Dedifferentiated amniotic fluid mesenchymal stem cell (primary cell): ENCODE data around the gene CASK.

Experiments used
- DNase-seq: peaks from one replicate; pipeline ENCODE4 v3.0.0-alpha.2; 2016; ENCODE audit errors: extremely low spot score

CASK gene

DNA sequence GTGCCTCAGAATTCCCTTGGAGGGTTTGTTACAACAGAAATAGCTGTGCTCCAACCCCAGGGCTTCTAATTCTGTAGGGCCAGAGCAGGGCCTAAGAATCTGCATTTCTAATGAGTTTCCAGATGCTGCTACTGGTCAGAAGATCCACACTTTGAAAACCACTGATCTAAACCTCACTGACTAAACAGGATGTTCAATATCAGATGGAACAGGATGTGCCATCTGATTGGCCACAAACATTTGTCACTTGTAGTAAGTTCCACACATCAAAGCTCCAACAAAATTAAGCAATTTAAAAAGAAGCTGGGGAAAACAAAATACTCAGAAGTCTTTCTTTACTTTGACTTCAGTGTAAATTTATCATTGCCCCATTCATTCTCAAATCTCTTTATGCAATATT, 14.3 kb downstream of the CASK start:
- no peak for DNase-seq

DNA sequence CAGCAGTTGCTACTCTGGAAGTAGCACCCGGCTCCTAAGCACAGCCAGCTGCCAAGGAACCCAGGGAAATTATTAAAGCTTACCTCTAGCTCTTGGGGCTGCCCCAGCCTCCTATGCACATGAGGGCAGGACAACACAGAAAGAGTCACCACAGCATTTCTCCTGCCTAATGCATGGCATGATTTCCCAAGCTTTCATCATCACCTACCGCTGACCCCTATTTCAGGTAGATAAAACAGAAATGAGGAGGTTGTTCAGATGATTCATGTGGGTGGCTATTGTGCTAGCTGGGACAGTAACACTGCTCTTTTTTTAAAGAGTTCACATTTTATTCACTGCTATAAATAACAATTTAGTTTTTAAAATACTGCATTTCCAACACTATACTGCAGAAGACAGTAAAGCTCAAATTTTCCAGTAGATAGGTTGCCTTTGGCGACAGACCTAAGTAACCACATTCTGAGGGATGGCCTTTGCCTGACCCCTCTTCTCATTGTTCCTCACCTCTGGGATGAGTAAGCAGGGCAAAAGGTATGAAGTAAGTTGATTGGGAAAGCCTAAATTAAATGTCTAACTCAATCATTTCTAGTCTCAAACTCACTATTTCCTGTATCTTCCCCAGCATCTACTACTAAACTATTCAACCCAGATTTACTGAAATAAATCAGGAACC, 16.7 kb downstream of the CASK start:
- DNase-seq = no peak

DNA sequence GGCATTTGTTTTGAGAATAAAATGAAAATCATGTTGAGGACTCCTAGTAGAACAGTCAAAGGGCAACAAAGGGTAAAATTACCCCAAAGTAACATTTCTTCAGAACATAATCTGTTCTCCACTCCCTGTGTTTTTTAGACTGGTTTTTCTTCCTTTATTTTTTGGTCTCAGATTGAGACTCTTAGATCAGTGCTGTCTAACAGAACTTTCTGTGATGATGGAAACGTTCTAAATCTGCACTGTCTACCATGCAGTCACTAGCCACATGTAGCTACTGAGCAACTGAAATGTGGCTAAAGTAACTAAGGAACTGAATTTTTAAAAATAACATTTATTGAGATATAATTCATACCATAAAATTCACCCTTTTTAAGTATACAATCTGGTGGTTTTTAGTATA, 19.8 kb downstream of the CASK start:
- DNase-seq = no peak

DNA sequence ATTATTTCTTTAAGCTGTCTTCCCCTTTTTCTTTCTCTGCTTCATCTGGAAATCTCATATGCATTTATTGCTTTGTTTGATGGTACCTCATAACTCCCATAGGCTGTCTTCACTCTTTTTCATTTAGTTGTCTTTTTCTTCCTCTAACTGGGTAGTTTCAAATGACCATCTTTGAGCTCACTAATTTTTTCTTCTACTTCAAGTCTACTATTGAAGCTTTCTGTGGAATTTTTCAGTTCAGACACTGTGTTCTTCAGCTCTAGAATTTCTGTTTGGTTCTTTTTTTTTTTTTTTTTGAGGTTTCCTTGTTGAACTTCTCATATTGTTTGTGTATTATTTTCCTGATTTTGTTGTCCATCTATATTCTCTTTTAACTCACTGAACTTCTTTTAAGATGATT, 23.0 kb downstream of the CASK start:
- DNase-seq = no peak

DNA sequence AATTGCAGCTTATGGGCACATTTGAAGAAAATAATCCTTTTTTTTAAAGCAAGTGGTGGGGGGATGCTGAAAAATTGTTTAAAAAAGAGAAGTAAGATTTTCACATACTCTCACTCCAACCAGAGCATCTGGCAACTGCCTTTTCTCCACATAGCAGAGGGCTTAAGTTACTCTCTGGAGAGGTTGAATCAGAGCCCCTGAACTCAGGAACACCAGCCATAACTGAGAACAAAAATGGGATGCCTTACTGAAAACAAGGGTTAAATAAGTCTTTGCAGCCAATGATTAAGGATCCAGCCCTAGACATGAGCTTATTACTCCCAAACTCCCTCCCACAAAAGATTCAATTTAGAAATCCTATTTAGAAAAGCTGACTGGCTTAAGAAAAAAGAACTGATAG, 27.5 kb downstream of the CASK start:
- DNase-seq = no peak

DNA sequence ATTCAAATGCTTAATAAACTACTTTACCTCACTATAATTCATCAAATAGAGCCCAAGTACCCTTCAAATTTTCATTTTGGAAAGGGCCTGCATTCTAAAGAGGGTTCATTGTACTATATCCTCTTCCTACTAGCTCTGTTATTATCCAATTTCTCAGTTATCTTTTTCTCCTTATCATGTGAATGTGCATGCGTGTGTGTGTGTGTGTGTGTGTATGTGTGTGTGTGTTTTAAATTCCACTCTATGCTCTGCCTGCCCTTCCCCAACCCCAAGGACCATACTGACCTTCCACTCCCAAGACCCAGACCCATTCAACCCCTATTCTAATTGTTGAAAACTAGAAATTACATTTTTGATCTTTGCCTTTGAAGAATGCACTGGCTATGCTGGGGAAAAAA, 33.3 kb downstream of the CASK start:
- no peak for DNase-seq

DNA sequence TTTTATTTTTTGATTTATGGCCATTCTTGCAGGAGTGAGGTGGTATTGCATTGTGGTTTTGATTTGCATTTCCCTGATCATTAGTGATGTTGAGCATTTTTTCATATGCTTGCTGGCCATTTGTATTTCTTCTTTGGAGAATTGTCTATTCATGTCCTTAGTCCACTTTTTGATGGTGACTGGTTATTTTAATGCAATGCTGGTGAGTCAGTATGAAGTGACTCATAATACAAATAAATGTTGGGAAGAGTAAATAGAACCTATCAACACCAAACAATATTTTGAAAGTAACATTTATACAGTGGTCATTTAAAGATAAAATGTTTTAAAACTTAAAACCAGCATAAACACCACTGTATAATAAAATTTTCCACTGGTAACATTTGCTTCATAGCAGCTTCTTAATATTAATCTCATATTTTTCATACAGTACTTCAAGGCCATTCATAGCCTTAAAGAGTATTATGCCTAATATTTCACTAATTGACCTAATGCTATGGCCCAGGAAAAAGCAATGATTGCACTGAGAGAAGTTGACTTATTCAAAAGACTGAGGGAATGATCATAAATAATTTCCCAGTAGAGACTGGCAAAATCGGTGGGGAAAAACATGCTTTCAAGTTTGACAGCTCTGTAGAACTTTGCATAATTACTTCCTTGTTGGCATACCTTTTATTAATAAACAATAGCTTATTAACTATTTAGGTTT, 33.9 kb downstream of the CASK start:
- no peak for DNase-seq

DNA sequence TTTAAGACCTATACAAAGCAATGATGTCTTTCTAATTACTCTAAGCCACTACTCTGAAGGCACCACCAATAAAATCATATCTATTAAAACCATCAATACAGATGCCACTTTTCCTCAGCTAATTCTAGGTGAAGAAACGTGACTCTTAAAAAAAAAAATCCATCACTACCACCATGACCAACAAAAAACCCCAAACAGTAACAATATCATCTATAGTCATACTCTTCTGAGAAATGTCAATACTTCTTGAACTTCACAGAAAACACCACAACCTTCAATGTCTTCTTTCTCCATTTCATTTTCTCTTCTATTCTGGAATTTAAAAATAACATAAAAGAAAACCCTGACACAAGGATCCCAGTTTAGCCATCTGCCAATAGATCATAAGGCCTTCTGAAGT, 35.7 kb downstream of the CASK start:
- no peak for DNase-seq

DNA sequence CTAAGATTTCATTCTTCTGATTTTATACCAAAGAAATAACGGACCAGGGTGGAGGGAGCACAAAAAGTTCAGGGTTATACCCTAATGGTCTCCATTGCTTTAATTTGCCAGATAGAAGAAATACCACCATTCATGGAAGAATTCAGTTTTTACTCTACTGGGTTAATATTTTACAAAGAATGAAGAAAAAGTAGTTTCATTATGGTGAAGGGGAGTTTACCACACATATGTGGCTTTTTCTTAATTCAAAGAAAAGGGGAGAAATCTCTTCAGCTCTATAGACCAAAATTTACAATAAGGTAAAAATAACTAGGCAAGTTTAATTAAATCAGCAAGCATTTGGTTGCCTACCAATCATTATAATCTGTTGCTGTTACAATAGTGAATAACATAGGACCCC, 37.6 kb downstream of the CASK start:
- no peak for DNase-seq

DNA sequence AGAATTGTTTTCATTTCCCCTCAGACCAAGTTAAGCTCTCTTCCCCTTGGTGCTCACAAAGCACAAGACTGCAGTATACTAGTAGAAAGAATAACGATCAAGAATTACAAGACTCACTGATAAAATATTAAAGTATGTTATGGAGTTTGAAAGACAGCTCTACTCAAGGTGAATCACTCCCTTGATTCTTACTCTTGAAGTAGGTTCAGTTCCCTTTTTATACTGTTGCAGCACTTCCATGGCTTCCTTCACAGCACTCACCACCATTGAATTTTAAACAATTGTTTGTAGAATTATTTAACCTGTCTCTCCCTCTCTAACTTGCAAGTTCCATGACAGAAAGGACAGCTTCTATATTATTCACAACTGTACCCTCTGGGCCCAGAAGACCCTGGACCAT, 42.2 kb downstream of the CASK start:
- DNase-seq = no peak

DNA sequence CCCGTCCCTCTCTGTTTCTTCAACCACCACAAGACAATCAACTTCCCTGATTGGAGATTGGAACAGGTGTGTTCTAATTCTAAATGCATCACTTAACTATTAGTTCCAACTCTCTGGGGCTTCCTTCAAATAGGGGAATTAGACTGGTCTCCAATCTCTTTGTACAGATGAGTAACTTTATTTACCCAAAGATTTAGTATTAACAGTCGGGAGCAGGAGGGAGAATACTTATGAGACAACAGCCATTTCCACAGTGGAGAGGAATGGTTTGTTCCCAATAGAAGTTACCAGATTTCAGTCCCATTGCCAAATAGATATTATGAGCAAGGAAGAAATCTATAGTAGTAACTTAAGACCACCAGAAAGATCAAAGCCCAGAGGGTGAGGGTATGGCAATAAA, 46.2 kb downstream of the CASK start:
- DNase-seq = no peak

DNA sequence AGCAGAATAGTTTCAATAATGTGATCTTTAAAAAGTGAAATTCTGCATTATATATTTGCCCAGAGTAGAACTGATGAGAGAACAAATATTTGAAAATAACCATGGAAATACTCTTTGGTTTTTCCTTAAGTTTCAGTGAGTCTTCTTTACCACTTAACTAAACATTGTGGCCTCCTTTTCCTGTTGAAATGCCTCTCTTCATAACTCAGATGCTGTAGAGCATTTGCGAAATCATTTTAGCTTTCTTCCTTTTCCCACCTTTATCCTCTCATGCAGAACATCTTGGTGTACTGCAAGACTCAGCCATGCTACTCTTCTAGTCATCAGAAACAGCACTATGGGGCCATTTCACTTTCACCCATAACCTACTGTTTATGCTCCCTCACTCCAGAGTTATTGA, 48.2 kb downstream of the CASK start:
- no peak for DNase-seq

DNA sequence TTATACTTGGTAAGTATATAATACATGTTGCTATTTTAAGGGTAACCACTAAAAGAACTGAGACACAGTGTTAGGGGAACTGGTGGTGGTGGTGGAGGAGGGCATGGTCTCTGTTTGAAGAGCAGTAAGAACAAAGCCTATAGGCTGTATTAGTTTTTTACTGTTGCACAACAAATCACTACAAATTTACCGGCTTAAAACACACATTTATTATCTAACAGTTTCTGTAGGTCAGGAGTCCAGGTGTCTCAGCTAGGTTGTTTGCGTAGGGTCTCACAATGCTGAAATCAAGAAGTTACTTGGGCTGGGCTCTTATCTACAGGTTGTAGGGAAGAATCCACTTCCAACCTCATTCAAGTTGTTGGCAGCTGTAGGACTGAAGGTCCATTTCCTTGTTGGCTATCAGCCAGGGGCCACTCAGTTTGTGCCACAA, 52.6 kb downstream of the CASK start:
- no peak for DNase-seq

DNA sequence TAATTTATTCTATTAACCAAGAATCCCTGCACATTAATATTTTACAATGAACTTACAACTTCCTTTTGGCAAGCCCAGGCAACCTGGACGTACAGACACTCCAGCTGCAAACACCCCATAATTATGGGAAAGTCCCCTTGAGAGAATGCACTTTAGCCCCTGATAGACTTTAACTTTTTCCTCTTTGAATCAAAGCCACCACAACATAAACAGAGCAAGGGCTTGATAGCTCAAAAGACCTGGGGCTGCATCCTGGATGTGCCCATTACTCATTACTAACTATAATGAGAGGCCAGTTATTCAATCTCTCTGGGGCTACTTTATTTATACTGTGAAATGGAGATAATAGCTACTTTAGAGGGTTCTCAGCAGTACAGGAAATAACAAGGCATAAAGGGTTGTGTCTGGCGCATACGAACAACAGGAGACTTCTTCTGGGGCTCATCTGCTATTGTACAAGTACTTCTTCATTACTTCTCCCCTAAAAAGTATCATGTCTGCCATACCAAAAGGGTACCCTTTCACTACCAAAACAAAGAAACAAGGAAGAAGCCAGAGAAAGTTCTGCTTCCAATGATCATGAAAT, 54.9 kb downstream of the CASK start:
- no peak for DNase-seq

DNA sequence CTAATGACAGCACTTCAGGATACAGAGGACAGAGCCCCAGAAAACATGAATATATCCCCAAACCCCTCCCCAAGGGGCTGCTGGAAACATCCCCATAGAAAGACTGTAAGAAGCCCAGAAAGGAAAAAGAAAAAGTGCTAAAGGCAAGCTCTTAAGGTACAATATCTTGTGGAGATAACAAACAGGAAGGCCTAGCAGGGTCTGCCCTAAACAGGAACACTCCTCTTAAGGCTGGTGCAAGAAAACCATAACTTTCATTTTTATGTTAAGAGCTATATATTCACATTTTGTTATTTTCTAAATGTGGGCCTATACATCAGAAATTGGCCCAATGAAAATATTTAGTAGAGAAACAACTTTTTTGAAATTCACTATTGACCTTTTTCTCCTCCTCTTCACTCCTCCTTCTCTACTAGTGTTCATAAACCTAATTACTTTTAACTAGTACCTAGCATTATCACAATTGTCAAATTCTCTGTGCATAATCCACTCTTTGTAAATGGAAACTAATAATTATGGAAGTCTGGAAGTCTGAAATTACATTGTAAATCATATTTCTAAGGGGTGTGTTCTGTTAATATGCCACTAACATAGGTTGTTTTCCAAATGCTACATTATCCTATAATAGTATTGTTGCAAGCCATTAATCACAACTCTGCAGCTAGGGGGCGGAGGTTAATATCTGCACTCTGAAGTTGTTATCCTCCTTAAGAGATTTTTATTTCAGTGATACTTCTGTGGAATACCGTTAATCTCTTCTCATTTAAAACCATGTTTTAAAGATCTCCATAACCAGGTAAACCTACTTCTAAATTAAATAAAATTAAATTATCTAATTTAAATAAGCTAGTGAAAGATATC, 59.8 kb downstream of the CASK start:
- DNase-seq = no peak

DNA sequence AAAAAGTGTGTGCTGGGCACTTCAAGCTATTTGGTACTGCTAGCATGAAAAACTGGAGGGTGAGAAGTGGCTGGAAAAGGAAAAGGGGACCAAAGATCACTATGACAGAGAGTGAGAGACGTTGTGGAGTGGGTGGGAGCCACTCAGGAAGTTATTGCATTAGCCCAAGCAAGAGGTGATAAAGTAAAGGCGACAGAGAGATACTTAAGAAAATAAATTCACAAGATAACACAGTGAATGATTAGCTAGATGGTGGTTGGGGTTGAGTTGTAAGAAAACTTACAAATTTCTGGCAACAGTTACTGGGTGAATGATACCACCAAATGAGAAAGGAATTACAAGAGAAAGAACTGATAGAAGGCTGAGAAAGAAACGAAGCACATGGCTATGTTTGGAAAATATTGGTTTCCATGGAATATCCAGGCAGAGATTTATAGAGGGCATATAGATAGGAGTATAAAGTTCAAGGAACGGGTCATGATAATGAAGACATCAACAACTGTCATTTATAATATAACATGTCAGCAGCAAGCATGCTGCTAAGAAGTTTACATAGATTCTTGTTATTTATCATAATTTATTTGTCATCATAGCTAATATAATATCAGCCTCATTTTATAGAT, 60.7 kb downstream of the CASK start:
- no peak for DNase-seq

DNA sequence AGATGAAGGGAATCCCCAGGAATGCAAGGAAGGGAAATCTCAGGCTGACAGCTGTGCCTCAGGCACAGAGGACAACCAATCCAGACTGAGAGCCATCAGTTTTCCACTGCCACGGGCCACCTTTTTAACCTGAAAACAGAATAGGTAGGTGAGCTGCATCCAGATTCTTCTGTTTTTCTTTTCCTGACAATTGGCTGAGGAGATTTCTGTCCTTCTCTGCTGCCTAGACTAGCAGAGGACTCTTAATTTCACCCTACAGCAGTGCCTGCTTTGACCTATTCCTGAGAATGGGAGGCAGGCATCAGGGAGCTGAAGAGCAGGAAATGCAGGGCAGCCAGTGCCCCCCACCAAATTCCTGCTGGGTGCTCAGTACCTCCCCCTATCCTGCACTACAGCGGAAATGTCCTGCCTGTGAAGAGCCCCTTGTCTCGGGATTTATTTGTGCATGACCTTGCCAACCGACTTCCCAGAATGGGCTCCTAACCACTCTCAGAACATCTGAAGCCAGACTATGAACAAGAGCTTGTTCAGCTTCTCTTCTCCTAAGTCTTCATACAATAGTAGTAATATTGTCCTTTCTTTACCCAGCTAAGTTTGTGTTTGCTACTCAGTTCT, 65.1 kb downstream of the CASK start:
- no peak for DNase-seq

DNA sequence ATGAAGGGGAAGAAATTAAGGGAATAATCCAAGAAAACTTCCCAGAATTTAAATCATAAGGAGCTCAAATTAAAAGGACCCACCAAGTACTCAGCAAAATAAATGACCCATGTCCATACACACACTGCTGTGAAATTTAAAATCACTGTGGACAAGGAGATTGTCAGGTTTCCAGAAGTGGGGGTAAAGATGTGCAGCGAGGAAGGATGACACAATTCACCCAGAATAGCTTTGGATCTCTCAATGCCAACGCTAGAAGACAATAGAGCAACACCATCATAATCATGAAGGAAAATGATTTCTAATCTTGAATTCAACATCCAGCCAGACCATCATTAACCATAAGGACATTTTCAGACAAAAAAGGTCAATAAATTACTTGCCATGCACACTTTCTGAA, 65.7 kb downstream of the CASK start:
- DNase-seq = no peak

DNA sequence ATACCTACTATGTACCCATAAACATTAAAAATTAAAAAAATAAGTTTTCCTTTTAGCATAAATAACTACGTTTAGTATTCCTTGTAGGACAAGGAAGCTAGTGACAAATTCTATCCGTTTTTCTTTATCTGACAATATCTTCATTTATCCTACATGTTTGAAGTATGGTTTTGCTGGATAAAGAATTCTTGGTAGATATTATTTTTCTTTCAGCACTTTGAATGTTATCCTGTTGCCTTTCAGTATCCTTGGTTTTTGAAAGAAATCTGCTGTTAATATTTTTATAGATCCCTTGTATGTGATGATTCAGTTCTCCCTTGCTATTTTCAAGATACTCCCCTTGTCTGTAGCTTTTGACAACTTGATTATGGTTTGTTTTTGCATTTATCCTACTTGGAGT, 76.6 kb downstream of the CASK start:
- DNase-seq = no peak

DNA sequence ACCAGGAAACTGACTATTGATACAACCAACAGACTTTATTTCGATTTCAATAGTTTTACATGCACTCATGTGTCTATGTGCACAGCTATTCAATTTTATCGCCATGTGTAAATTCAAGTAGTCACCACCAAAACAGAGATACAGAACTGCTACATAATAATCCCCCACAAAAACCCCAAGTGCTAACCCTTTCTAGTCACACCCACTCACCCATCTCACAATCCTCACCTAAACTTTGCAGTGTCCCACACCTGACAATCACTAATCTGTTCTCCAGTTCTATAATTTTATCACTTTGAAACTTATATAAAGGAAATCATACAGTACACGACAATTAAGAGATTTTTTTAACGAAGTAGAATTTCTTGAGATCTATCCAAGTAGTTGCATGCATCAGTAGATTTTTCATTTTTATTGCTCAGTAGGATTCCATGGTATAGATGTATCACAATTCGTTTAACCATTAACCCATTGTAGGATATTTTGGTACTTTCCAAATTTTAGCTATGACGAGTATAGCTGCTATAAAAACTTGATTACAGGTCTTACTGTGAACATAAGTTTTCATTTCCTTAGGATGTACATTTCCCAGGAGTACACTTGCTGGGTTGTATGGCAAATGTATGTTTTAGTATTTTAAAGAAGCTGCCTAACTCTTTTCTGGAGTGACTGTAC, 85.9 kb downstream of the CASK start:
- DNase-seq = no peak

DNA sequence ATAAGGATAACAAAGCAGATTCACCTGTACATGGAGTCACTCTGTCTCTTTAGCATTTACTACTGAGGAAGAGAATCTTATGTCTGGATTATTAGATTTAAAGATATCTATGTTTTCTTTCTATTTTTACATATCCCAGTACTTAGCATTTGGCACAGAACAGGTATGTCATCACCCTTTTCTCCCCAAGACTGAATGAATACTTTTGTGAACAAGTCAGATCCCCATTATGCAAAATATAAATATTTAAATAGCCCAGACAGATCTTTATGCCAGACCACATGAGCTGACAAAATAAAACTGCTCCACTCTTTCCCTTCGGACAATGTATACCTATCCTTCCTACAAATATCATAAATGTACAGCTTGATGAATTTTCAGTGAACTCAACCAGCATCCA, 94.5 kb downstream of the CASK start:
- no peak for DNase-seq
